GM12891 (cell line): ENCODE results near the gene CCDC57.
"Not testable (repeated sequence)": the region's sequence is repeated elsewhere in the genome, so short reads cannot be mapped to it uniquely, and the experiment has no call there.

ENCODE experiments used
- DNase-seq: peaks from one replicate; pipeline ENCODE4 v3.0.0; 2011; ENCODE audit warnings: low spot score; ENCODE audit not compliant: insufficient read length
- FAIRE-seq: peaks from 2 replicates; lab custom pipeline; 2011; peaks lifted over from hg19 to GRCh38; lab: Jason Lieb, UNC
- PAX5 ChIP-seq: IDR thresholded peaks from 2 replicates; pipeline ENCODE4 v1.6.1; 2011; ENCODE audit warnings: low read length, moderate library complexity, mild to moderate bottlenecking; ENCODE audit not compliant: insufficient read depth, severe bottlenecking
- POLR2A ChIP-seq: IDR thresholded peaks from 2 replicates; pipeline ENCODE4 v1.6.1; 2011; ENCODE audit warnings: low read depth, low read length, control low read depth
- POLR2AphosphoS5 ChIP-seq: IDR thresholded peaks from 2 replicates; pipeline ENCODE4 v1.6.1; 2011; ENCODE audit warnings: low read depth, low read length, control low read depth
- POU2F2 ChIP-seq: IDR thresholded peaks from 2 replicates; pipeline ENCODE4 v1.6.1; 2011; ENCODE audit warnings: low read depth, mild to moderate bottlenecking, control low read depth, low read length, moderate library complexity
- SPI1 ChIP-seq: IDR thresholded peaks from 2 replicates; pipeline ENCODE4 v1.6.1; 2011; ENCODE audit warnings: low read depth, low read length, control low read depth
- TAF1 ChIP-seq: IDR thresholded peaks from 2 replicates; pipeline ENCODE4 v1.6.1; 2011; ENCODE audit warnings: low read depth, low read length, control low read depth

CCDC57 gene

GRCh38 chr17:82134101-82134500, 78.5 kb downstream of the CCDC57 start:
- no peak for DNase-seq
- TF ChIP-seq POLR2A (no peak), POLR2AphosphoS5 (no peak), TAF1 (no peak), SPI1 (no peak), POU2F2 (no peak), PAX5 (no peak)
- FAIRE-seq, result peak; percentile 26

- not testable (repeated sequence) for DNase-seq, FAIRE-seq
These were observed 79.3 kb downstream of the CCDC57 start for GRCh38 chr17:82133166-82133953.

- no peak for FAIRE-seq
- DNase-seq, result no peak
- no peak for TF ChIP-seq PAX5
These were observed 83.5 kb downstream of the CCDC57 start for GRCh38 chr17:82129095-82129494.

- DNase-seq (no peak), FAIRE-seq (no peak)
- TF ChIP-seq SPI1, result no peak
- TF ChIP-seq POLR2AphosphoS5, result no peak
These were observed 84.4 kb downstream of the CCDC57 start for GRCh38 chr17:82128287-82128686.

GRCh38 chr17:82127704-82128103, 84.9 kb downstream of the CCDC57 start:
- DNase-seq (no peak), FAIRE-seq (no peak)
- TF ChIP-seq POLR2A (no peak), TAF1 (no peak), POU2F2 (no peak), PAX5 (no peak), POLR2AphosphoS5 (no peak), SPI1 (no peak)

GRCh38 chr17:82127315-82127595, 85.4 kb downstream of the CCDC57 start:
- TF ChIP-seq SPI1 (no peak), POU2F2 (no peak), PAX5 (no peak), TAF1 (no peak), POLR2AphosphoS5 (no peak), POLR2A (no peak)
- DNase-seq, result no peak
- no peak for FAIRE-seq

GRCh38 chr17:82126556-82127314, 85.9 kb downstream of the CCDC57 start:
- DNase-seq (no peak), FAIRE-seq (no peak)

GRCh38 chr17:82124101-82124500, 88.5 kb downstream of the CCDC57 start:
- TF ChIP-seq TAF1, result no peak
- no peak for TF ChIP-seq POLR2AphosphoS5
- TF ChIP-seq POLR2A, result no peak
- no peak for TF ChIP-seq POU2F2
- no peak for TF ChIP-seq SPI1
- TF ChIP-seq PAX5, result no peak
- FAIRE-seq, result no peak
- no peak for DNase-seq

More at GRCh38 chr17:82126556-82127314, 85.9 kb downstream of the CCDC57 start:
- TF ChIP-seq TAF1, result no peak
- TF ChIP-seq PAX5, result no peak
- no peak for TF ChIP-seq SPI1
- TF ChIP-seq POLR2A, result no peak
- TF ChIP-seq POLR2AphosphoS5, result no peak
- TF ChIP-seq POU2F2, result no peak

GRCh38 chr17:82121660-82122629, 90.7 kb downstream of the CCDC57 start:
- no peak for TF ChIP-seq TAF1
- FAIRE-seq, result no peak
- DNase-seq, result no peak

GRCh38 chr17:82121246-82121645, 91.4 kb downstream of the CCDC57 start:
- TF ChIP-seq TAF1, result no peak
- TF ChIP-seq POLR2AphosphoS5, result no peak
- no peak for TF ChIP-seq SPI1
- no peak for TF ChIP-seq POLR2A
- no peak for TF ChIP-seq PAX5
- no peak for TF ChIP-seq POU2F2
- DNase-seq (no peak), FAIRE-seq (no peak)
